Stimulated activated CD4-positive, alpha-beta T cell treated with anti-CD3 and anti-CD28 coated beads, Interleukin-1b, Interleukin-23, amount 100 ng/mL, for 48 hours (primary cell): ENCODE measurements around the gene TMEM176B.
"Not testable (repeated sequence)": the region's sequence is repeated elsewhere in the genome, so short reads cannot be mapped to it uniquely, and the experiment has no call there.

ENCODE experiments used
- DNase-seq: peaks from one replicate; pipeline ENCODE4 v3.0.0-alpha.2; 2020

The TMEM176B gene

DNA sequence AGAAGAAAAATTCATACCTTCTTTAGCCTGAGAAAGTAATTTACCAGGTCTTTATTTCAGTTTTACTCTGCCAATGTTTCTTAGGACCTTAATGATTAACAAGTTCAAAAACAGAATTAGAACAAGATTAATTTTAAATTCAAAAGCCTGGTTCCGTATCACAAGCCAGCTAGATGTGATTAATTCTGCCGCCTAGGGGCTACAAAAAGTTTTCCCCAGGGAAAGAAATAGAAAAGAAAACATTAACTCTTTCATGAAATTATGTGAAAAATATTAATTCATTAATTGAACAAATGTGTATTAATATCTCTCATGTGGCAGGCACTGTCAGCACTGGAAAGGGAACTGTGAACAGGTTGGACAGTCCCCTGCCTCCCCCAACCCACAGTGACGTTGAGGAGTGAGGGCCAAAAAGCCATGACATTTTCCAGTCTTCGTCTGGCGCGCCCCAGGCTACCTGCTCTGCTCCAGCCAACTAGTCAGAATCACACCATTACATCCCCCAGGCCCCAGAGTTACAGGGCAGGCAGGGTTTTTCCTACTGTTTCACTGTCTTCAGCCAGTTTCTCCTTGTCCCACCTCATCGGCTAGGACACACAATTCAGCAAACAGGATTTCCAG lies 20.5 kb upstream of the TMEM176B start:
- no peak for DNase-seq

DNA sequence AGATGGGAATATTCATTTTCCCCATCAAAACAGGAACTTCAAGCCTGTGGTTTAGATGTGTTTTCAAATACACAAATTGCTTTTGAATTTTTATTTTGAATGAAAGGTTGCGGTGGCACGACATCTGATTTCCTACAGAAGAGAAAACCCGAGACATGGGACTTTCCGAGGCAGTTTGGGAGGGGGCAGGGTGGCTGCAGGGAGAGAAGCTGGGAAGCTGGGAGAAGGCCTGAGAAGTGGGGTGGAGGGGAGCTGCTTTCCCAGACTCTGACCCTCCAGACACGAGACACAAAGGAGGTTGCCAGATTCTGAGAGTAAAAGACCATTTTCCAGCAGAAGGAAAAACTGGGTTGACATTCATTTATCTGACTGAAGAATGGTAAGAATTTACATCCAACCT lies 20.0 kb upstream of the TMEM176B start:
- no peak for DNase-seq

DNA sequence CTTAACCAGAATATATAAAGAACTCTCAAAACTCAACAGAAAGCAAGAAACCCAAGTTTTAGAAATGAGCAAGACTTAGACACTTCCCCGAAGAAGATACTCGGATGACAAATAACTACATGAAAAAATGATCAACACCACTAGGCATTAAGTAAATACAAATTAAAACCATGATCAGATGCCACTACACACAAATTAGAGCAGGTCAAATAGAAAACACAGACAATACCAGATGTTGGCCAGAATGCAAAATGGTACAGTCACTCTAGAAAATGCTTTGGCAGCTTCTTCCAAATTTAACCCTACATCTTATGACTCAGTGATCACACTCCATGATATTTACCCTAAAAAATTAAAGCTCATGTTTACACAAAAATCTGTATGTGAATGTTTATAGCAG lies 18.8 kb upstream of the TMEM176B start:
- no peak for DNase-seq

DNA sequence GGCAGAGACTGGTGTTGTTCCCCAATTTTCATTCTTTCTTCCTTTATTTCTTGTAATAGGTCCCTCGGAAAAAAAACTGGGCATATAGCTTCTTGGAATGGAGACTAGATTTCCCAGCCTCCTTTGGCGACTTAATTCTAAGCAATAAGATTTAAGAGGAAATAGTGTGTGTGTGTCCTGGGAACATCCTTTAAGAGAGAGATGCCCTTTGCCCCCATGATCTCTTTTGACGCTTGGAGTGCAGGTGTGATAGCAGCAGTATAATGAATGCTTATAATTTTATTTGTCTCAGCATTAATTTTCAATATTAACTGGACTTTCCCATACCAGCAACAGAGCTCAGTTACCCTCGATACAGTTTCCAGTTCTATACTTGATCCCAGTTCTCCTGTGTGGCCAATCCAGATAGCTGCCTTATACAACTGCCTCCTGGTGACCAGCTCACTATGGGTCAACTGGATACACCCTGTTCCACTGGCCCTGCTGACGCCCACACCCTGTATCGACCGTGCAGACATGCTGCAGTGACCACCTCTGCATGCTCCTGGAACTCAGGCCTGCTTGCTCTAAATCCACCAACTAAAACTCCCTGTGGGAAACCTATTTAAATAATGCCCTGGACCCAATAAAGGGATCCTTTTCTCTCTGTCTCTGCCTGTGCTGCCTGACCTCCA lies 14.3 kb upstream of the TMEM176B start:
- no peak for DNase-seq

DNA sequence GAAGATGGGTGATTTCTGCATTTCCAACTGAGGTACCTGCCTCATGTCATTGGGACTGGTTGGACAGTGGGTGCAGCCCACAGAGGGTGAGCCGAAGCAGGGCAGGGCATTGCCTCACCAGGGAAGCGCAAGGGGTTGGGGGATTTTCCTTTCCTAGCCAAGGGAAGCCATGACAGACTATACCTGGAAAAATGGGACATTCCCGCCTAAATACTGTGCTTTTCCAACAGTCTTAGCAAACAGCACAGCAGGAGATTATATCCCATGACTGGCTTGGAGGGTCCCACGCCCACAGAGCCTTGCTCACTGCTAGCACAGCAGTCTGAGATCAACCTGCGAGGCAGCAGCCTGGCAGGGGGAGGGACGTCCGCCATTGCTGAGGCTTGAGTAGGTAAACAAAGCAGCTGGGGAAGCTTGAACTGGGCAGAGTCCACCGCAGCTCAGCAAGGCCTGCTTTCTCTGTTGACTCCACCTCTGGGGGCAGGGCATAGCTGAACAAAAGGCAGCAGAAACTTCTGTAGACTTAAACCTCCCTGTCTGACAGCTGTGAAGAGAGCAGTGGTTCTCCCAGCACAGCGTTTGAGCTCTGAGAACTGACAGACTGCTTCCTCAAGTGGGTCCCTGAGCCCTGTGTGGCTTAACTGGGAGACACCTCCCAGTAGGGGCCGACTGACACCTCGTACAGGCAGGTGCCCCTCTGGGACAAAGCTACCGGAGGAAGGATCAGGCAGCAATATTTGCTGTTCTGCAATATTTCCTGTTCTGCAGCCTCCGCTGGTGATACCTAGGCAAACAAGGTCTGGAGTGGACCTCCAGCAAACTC lies 7.7 kb upstream of the TMEM176B start:
- not testable (repeated sequence) for DNase-seq

DNA sequence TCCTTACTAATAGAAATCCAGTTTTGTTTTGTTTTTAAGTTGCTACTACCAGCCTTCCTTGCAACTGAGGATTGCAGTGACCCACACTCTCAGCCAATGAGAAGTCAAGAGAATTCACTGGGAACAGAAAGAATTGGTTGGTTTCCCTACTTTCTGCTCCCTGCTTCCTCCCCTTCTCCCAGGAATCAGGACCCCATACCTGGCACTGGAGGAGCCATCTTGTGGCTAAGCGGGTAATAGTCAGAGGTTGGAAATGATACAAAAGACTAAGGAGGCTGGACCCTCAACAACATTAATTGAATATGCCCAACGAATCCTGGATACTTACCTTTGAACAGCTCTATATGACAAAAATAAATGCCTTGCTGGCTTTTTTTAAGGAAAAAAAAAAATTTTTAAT lies 6.7 kb upstream of the TMEM176B start:
- no peak for DNase-seq

DNA sequence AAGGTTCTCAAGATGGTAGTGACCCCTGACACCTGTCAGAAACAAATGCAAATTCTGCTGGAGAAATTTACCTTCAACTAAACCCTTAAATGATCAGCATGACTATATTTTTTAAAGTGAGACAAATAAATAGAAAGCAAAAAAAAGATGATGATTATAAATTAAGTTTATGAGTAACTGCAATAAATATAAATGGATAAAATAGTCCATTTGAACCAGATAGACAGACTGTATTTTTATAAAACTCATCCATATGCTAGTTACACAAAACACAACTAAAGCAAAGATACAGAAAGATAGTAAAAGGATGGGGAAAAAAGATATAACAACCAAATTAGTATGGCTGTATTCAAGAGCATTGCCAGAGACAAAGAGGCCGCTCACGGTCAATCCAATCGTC lies 6.3 kb upstream of the TMEM176B start:
- no peak for DNase-seq

DNA sequence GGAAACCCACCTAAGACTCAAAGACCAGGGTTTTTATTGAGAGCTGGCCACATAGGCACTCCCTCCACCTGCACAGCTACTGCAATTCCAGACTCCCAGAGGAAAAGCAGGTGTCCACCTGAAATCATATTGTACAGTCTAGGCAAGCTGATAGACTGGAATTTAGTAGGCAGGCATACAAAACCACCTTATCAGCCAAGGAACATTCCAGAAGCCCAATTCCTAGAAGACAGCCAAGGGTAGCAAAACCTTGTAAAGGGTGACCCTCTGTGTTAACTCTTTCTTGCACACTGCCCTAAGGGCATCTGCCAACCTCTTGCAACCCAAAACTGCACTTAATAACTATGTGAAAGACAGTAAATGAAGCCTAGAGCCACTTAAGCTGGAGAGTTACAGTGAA lies 5.7 kb upstream of the TMEM176B start:
- DNase-seq, result no peak

DNA sequence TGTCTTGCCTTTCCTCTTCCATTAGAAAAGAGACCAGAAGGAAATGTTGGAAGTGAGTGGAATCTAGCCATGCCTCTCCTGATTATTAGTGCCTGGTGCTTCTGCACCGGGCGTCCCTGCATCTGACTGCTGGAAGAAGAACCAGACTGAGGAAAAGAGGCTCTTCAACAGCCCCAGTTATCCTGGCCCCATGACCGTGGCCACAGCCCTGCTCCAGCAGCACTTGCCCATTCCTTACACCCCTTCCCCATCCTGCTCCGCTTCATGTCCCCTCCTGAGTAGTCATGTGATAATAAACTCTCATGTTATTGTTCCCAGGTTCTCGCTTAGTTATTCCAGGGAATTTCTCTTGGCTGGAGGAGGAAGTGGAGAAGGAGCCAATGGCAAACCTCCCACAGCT lies 4.6 kb upstream of the TMEM176B start:
- DNase-seq, result no peak

DNA sequence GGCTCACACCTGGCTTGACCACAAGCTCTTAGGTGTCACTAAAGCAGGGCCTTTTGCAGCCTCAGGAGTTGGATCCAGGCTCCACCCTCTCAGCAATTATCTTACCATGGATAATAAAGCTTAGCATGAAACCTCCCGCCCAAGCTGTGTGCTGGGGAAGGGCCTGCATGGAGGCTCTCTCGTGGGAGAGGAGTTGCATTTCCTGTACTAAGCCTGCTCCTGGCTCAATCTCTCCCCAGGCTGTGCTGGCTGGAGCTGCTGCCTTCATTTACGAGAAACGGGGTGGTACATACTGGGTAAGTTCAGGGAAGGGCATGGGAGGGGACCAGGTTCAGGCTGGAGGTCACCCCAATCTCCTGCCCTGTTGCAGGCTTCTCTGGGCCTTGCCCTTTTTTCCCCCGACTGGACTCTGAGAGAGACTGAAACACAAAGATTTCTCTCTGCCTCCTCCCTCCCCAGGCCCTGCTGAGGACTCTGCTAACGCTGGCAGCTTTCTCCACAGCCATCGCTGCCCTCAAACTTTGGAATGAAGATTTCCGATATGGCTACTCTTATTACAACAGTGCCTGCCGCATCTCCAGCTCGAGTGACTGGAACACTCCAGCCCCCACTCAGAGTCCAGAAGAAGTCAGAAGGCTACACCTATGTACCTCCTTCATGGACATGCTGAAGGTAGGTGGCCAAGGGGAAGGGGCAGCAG lies 3.1 kb upstream of the TMEM176B start:
- no peak for DNase-seq

DNA sequence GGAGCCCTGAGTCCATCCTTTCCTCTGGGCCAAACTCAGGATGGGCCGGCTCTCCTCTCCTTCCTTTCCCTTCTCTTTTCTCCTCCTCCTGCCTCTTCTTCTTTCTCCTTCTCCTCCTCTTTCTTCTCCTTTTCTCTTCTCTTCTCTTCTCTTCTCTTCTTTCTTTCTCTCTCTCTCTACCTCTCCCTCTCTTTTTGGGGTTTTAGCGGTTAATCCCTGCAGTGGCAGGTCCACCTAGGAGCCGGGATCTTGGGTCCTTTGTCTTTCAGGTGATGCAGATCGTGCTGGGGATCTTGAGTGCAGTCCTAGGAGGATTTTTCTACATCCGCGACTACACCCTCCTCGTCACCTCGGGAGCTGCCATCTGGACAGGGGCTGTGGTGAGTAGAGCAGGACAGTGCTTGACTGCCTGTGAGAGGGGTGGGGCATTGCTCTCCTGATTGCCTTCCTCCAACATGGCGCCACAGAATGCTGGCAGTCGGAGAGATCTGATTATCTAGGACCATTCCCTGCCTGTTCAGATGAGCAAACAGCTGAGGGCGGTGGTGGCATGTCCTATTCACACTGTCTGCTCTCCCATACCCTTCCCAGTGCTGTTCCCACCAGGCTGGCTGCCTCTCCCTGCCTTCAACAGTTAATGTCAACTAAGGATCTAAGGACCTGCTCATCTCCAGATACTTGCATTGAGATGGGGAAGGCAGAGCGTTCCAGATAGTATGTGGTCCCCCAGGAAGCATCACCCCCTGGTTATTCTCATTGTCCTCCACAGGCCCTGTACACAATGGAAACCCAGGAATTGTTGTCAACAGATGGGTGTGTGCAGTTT lies 2.0 kb upstream of the TMEM176B start:
- no peak for DNase-seq

DNA sequence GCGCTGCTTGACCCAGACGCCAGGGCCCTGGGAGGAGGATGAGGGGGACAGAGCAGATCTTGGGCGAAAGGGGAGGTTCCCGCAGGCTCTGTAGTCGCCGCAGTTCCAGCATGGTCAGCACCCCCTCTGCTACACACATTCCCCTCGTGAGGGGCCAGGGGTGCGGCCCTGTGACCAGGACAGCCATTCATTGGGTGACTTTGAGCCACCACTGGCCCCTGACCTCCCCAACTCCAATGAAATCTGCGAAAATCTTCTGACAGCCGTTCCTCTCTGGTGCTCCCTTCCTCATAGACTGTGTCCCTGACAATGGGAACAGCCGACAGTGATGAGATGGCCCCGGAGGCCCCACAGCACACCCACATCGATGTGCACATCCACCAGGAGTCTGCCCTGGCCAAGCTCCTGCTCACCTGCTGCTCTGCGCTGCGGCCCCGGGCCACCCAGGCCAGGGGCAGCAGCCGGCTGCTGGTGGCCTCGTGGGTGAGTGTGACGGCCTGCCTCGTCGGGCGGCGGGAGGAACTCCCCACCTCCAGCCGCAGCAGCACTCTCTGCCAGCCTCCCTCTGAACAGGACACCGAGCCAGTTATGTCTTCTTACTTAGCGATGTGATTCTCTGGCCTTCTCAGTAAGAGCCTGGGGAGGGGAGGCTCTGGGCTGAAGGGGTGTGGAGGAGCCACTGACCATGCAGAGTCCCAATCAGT lies 1.2 kb upstream of the TMEM176B start:
- no peak for DNase-seq

DNA sequence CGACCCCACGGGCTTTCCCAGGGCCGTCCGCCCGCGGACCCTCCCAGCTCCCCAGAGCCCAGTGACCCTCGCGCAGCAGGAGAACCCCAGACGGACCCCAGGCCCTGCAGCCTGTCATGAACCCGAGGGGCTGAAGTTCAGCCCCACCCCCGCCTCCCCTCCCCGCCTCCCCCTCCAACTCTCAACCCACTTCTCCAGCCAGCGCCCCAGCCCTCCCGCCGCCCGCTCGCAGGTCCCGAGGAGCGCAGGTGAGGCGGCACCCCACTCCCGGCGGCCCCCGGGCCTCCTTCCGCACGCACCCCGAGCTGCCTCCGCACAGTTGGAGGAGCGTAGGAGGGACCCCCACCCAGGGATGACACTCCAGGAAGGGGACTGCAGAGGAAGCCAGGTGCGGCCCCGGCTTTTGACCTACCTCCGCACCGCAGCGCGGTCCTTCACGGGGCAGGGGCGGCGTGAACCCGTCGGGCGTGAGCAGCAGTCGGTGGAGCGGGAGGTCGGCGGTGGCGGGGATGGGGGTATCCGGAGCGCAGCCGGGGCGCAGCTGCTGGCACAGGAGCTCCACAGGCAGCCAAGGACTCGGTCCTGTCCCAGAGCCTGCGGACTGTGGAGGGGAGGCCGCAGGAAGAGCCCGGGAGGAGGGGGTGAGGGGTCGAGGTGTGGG lies 547 bp upstream of the TMEM176B start, which contains the start of gene TMEM176A:
Gene TMEM176A (plus strand): TSS at position 189 of the 661 bp plus-strand sequence. CDS start 782 bp downstream, outside the sequence.
- DNase-seq, result no peak

DNA sequence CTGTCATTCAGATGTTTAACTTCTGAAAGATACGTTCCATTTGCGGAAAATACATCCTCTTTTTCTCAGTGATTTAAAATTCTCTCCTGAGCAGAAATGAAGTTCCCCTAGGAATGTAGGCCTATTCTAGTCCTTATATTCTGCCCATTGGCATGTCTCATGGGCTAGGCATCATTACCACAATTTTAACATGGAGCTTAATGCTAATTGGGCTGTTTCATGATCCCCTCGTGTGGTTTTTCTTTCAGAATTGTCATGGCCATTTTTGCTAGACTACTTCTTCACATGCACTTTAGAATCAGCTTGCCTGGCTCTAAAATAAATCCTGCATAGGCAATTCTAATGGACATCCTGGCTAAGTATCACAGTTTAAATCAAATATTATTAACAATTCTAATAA lies 1.0 kb downstream of the TMEM176B start:
- no peak for DNase-seq

DNA sequence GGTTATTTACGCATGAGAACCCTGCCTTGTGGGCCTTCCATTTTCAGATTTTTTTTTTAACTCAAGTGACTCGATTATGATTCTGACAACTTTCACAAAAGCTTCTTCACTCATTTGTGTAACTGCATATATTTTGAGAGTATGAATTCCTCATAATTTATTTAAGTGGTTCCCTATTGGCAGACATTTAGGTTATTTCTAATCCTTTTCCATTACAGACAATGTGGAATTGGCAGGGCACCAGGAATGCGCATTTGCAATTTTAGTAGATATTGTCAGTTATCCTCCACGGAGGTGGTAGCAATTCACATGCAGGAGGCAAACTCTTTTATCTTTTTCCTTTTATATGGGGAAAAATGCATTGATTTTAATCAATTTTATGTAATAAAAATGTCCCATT lies 2.5 kb downstream of the TMEM176B start:
- DNase-seq, result no peak

DNA sequence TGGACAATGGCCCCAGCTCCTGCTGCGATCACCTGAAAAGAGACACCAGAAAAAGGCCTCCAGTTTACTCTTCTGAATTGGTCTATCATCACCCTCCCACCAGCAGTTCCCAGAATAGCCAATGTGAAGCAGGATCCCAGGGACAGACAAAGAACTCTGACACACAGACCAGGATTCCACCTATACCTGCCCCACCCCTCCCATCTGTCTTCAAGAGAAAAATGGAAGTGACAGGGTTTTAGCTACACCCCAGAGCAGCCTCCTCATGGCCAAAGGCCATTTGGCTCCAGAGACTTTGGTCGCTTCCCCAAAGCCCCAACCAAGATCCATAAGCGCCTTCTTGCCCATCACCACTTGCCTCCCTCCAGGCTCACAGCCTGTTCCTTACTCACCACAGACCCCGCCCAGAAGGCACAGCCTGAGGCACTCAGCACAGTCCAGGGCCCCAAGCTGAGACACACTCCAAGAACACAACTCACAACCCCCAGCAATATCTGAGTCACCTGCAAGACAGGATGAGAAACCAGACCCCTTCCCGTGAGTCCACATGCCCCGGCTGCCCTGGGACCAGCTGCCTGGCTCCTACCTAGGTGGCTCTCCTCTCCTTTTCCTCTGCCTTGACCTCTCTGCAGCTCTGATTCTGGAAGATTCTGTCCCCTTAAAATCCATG lies 6.5 kb downstream of the TMEM176B start:
- no peak for DNase-seq

DNA sequence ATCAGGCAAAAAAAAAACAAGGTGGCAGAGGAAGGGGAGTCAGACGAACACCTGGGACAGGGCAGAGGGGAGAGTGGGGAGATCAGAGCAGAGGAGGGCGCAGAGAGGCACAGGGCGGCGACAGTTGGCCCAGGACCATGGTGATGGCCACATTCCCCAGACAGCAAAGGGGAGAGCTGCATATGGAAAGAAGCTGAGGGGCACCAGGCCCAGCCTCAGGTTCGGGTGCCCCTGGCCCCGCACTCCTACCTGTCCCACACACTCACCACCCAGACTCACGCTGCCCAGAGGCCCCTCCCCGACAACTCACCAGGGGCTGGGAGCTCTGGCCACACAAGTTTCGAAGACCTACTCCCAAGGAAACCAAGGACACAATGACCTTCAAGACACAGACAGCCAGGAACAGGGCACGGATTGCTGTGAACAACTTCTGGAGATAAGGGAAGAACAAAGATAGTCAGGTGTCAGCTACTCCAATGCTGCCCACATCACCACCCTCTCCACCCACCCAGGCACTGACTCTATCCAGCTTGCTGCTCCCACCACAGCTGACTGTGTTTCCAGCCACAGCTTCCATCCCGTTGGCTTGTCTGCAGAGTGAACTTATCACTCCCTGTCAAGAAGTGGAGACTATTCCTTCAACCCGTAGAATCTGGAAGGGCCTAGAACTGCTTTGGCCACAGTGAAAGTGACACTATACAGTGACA lies 8.3 kb downstream of the TMEM176B start:
- no peak for DNase-seq

DNA sequence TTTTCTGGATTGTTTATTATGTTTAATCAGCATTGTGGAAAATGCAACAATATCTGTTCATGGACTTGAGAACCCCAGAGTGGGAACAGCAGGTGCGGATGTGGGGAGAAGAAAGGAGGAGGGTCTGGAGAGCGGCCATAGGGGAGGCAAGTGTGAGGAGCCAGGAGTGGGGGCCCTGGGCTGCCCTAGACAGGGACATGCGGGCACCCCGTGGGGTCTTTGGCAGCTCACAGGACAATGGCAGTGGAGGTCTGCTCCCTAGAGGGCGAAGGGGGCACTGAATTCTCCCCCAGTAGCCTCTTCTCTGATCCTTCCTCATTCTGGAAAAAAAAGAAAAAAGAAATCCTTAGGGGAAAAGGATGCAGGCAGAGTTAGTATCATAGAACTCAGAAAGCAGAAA lies 8.9 kb downstream of the TMEM176B start:
- no peak for DNase-seq

DNA sequence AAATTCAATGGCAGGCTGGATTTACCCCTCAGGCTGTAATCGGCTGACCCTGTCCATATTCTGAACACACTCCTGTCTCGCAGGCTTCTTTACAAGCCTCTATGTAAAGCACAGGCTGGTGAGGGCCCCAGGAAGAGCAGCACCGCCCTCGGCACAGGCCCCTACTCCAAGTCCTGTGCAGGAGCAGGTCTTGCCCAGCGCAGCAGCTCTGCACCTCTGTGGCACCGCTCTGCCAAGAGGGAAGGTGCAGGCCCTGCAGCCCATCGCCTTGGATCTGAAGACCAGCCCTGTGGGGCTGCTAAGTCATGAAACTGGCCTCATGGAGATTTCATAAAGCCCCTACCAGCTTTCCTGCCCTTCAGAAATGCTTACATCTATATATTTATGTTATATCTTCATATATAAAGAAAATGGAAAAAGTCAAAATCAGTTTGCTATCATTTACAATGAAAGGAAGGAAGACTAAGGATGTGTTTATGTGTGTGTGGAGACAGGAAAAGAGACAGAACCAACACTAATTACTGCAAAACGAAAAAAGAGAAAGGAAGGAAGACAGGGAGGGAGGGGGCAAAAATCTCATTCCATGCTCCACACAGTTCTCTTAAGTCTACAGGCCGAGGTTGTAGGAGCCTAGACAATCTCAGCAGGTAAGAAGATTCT lies 9.6 kb downstream of the TMEM176B start:
- DNase-seq, result no peak
